GM18870 (cell line): ENCODE data around the gene FOXL3.

Experiments
- ATAC-seq: cut with Tn5 transposase; IDR thresholded peaks from one replicate; pipeline ENCODE4 v1.9.1; 2021; ENCODE audit warnings: moderate library complexity; ENCODE audit not compliant: unreplicated experiment

The FOXL3 gene

GRCh38 chr7:300546-301290 lies 10.7 kb downstream of the FOXL3 start:
- ATAC-seq, result no peak

GRCh38 chr7:301291-302053 lies 11.5 kb downstream of the FOXL3 start:
- ATAC-seq, result no peak

DNA sequence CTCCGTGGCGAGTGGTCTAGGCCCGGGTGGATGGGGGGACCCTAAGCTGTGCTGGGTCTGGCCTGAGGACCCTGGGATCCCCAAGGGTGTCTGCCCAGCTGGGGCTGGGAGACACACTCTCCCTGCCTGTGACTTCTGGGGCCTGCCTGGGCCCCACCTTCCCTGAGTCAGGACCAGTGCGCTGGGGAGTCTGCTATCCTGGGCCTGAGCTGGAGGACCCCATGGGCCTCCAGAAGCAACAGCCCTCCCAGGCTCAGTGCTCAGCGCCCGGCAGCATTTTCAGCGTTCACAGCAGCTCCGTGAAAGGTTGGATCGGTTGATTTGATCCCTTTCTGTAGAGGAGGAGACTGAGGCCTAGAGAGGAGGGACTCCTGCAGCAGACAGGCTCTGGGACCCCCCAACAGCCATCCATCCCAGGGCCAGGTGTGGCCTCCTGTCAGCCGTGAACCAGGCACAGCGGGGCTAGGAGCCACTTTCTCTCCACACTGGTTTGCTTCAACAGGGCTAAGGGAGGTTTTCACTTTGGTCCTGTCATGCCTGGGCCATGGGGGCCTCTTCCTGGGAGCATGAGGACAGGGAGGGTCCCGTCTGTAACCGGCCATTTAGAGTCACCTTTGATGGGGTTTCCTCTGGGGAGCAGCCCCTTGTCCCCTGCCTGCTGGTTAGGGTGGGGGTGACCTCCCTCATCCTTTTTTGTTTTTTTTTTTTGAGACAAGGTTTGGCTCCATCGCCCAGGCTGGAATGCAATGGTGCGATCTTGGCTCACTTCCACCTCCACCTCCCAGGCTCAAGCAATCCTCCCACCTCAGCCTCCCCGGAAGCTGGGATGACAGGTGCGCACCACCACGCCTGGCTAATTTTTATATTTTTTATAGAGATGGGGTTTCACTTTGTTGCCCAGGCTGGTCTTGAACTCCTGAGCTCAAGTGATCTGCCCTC lies 12.4 kb downstream of the FOXL3 start:
- ATAC-seq, result no peak

DNA sequence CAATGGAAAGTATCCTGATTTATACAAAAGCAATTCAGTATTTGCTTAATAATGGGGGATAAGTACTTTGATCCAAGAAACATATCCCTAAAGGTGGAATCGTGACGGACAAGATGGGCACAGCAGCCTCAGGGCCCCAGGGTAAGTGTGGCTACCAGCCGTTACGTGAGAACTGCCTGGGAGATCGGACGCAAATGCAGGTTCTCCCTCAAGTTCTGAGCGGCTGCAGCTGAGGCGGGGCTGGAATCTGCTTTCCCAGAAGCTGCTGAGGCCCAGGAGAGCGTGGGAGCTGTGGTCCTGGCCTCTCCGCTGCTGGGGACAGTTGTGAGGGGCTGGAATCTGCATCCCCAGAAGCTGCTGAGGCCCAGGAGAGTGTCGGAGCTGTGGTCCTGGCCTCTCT lies 13.5 kb downstream of the FOXL3 start:
- no peak for ATAC-seq

DNA sequence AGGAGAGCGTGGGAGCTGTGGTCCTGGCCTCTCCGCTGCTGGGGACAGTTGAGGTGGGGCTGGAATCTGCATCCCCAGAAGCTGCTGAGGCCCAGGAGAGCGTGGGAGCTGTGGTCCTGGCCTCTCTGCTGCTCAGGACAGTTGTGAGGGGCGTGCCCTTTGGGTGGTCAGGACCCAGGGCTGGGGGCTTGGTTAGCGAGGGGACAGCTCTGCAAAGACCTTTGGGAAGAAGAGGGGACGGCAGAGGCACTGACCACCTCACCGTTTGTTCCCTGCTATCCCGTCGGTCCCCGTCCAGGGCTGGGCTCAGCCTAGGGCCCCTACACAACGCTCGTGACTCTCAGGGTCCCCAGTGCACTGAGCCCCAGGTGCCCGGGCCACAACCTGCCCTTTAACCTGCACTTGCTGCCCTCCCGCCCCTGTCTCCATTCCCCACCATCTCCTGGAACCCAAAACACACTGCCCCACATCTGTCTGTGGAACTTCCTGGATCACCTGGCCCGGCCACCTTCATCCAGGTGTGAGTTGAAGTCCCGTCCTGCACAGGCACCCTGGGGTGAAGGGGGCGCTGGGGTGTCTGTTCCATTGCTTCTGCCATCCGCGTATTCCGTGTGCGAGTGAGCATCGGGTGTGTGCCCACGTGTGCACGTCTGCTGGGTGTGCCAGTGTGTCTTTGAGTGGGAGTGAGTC lies 14.1 kb downstream of the FOXL3 start:
- no peak for ATAC-seq

GRCh38 chr7:304574-305409 lies 14.8 kb downstream of the FOXL3 start:
- ATAC-seq, result no peak

DNA sequence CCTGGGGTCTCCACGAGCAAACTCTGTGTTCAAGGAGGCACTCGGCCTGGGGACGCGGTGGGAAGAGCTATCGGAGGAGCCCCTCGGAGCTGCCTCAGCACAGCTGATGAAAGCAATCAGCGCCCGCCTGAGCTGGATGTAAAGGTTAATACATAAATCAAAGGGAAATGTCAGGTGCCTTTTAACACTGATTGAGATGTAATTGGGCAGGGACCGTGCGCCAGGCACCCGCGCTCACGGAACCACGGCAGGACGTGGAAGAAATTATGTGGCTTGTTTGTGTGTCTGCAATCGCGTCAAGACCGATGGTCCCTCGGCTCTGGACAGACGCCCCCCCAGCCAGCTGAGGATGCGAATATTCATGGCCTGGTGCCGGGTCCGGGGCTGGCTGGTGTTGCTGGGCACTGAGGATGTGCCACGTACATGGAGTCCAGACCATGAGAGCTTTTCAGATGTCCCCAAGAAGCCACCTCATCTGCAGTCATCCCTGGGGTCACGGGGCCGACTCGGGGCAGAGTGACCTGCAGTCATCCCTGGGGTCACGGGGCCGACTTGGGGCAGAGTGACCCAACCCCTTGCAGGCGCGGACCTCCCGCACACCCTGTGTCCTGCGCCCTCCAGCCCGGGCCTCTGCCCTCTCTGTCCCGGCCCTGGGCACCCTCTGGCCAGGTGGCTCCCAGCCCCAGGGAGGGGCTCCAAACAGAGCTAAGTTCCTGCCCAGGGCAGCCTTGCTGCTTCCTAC lies 15.6 kb downstream of the FOXL3 start:
- ATAC-seq, result no peak

DNA sequence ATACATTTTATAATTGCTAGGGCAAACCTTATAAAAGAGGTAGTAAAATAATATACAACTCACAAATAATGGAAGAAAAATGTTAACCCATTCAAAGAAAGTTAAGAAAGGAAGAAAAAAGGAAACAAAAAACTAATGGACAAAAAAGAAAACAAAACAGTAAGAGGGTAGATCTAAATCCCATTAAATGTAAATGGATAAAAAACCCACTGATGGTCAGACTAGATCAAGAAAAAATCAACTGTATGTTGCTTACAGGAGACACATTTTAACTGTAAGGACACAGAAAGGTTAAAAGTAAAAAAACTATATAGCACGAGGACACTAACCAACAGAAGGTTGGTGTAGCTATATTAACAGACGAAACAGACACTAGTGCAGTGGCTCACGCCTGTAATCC lies 18.0 kb downstream of the FOXL3 start:
- no peak for ATAC-seq

- no peak for ATAC-seq
Observed at GRCh38 chr7:309586-310228, 19.7 kb downstream of the FOXL3 start.

DNA sequence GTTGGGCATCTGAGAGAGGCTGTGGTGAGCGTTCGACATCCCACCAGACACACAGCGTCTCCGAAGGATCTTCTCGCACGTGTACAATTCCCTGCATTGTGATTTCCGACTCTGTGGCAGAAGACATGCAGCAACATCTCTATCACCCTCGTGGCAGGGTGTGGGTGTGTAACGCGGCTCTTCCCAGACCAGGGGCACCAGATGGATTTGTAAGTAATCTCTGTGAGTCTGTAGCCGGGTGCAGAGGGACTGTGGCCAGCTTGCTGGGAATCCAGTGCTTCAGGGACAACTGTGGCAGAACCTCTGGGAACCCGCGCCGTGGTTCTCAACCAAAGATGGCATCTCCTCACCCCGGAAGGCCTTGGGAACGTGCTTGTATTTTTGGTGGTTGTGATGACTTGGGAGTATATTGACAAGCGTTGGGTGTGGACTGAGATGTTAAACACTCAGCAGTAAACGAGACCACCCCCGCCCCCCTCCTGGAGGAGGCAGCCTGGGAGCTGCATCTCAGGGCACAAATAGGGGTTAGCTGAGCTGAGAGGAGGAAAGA lies 21.2 kb downstream of the FOXL3 start:
- ATAC-seq, result no peak

GRCh38 chr7:311796-312195 lies 21.8 kb downstream of the FOXL3 start:
- no peak for ATAC-seq

- no peak for ATAC-seq
Observed at GRCh38 chr7:312424-312823, 22.5 kb downstream of the FOXL3 start.

- ATAC-seq, result no peak
Observed at GRCh38 chr7:314853-315252, 24.9 kb downstream of the FOXL3 start.

DNA sequence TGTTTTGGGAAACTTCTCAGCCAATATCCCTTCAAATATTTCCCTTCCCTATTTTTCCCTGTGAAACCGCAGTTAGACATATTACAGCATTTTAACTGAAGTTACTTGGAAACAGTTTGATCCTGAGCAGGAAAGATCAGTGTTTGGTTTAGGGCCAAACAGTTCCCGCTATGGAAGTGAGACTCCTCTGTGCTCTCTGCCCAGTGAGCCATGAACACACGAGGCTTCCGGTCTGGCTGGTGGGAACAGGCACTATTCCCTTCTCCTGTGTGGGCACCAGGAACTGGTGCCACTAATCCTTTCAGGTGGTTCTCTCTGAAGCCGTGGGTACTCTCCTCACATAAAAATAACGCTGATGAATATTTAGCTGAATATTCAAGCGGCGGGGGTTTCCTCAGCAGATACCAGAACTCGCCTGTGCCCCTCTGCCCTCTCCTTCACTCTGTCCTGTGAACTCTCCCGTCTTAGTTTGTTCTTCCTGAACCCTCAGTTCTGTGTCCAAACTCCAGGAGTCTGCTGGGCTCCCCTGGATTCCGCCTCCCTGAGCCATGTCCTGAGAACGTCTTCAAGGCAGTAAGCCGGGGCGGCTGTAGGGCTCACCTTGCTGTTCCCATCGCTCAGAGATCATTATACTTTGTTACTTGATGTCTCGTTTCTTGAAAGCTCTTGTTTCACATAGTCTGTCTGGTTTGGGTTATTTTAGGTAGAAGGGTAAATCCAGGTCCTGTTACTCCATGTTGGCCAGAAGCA lies 25.7 kb downstream of the FOXL3 start:
- no peak for ATAC-seq

GRCh38 chr7:317643-318405 lies 27.9 kb downstream of the FOXL3 start:
- no peak for ATAC-seq

DNA sequence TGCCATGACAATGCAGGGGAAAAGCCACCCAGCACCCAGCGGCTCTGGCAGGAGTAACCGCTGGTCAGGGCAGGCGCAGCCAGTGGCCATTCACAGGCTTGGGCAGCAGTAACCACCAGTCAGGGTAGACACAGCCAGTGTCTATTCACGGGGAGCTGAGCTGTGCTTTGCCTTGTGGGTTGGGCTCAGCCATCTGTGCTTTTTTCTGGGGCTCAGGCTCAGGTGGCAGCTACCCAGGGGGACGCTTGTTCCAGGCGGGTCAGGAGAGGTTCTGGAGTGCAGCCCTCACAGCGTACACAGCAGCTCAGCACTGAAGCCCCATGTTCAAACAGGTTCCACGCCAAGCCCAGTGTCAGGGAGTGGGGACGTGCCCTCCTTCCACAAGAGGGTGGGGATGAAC lies 28.5 kb downstream of the FOXL3 start:
- ATAC-seq, result no peak
